Measurements from ENCODE around the gene FAM117A.

FAM117A gene

GRCh38 chr17:49763735-49764558, at the start of gene FAM117A:
TSS of gene FAM117A (minus strand) at chr17:49764131. CDS start at chr17:49764087, 44 bp downstream.
- FAIRE-seq (no peak), DNase-seq (ENCODE audit: insufficient read length, low spot score) (peak; percentile 89)
- no peak for TF ChIP-seq CTCF (IDR thresholded peaks at IDR 0.05; ENCODE audit: insufficient read depth, missing control alignments)

GRCh38 chr17:49809056-49809455, 45.1 kb upstream of the FAM117A start:
- no peak for TF ChIP-seq CTCF (IDR thresholded peaks at IDR 0.05; ENCODE audit: insufficient read depth, missing control alignments)
- no peak for FAIRE-seq
- DNase-seq (ENCODE audit: insufficient read length, low spot score) = no peak

GRCh38 chr17:49798738-49799137, 34.8 kb upstream of the FAM117A start:
- DNase-seq (ENCODE audit: insufficient read length, low spot score) (no peak), FAIRE-seq (no peak)
- TF ChIP-seq CTCF (IDR thresholded peaks at IDR 0.05; ENCODE audit: insufficient read depth, missing control alignments) = no peak

GRCh38 chr17:49798182-49798581, 34.3 kb upstream of the FAM117A start:
- DNase-seq (ENCODE audit: insufficient read length, low spot score) (no peak), FAIRE-seq (no peak)
- TF ChIP-seq CTCF (IDR thresholded peaks at IDR 0.05; ENCODE audit: insufficient read depth, missing control alignments) = no peak

GRCh38 chr17:49795372-49795771, 31.4 kb upstream of the FAM117A start:
- DNase-seq (ENCODE audit: insufficient read length, low spot score) = no peak
- no peak for TF ChIP-seq CTCF (IDR thresholded peaks at IDR 0.05; ENCODE audit: insufficient read depth, missing control alignments)
- no peak for FAIRE-seq

GRCh38 chr17:49793309-49793708, 29.4 kb upstream of the FAM117A start:
- DNase-seq (ENCODE audit: insufficient read length, low spot score) (no peak), FAIRE-seq (no peak)
- no peak for TF ChIP-seq CTCF (IDR thresholded peaks at IDR 0.05; ENCODE audit: insufficient read depth, missing control alignments)

GRCh38 chr17:49789243-49789578, 25.3 kb upstream of the FAM117A start:
- DNase-seq (ENCODE audit: insufficient read length, low spot score) (peak; percentile 79), FAIRE-seq (no peak)
- no peak for TF ChIP-seq CTCF (IDR thresholded peaks at IDR 0.05; ENCODE audit: insufficient read depth, missing control alignments)
